Stromal cell of bone marrow (primary cell): ENCODE data around the gene STC2.

Source experiments
- DNase-seq: peaks from one replicate; pipeline ENCODE4 v3.0.0-alpha.2; 2012; ENCODE audit warnings: low read depth

The STC2 gene

GRCh38 chr5:173265433-173265832 lies 62.8 kb downstream of the STC2 start:
- no peak for DNase-seq
